Jurkat, Clone E6-1 (cell line): ENCODE results near the gene CAMTA1.
A peak's percentile ranks its signal among the peaks of the same experiment; 100 is the strongest.
"Not testable (repeated sequence)": the region's sequence is repeated elsewhere in the genome, so short reads cannot be mapped to it uniquely, and the experiment has no call there.

Source experiments
- DNase-seq: peaks from one replicate; pipeline ENCODE4 v3.0.0-alpha.2; 2011; ENCODE audit warnings: low read depth, low spot score
- H3K4me3 ChIP-seq: 2 replicates; pipeline ENCODE4 v1.5.1; 2011; ENCODE audit warnings: mild to moderate bottlenecking, low read length, control low read depth, moderate library complexity

The CAMTA1 gene

DNA sequence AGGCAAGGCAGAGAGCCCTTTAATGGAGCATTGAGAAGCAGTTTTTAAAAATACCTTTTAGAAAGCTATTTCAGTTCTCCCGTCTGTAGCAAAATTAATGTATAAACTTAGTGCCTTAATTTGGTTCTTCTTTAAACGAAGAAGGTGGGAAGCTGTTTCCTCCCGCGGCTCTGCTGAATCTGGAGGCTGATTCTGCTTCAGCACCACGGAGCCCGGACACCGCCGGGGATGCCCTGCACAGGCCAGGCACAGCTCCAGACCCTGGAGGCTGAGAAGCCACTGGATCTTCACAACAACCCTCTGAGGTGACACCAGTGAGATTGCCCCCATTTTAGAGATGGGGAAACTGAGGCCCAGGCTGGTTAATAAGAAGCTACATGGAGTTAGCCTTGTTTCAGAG lies 810.1 kb downstream of the CAMTA1 start:
- DNase-seq, result no peak
- H3K4me3 ChIP-seq, result no peak overlapping the region

DNA sequence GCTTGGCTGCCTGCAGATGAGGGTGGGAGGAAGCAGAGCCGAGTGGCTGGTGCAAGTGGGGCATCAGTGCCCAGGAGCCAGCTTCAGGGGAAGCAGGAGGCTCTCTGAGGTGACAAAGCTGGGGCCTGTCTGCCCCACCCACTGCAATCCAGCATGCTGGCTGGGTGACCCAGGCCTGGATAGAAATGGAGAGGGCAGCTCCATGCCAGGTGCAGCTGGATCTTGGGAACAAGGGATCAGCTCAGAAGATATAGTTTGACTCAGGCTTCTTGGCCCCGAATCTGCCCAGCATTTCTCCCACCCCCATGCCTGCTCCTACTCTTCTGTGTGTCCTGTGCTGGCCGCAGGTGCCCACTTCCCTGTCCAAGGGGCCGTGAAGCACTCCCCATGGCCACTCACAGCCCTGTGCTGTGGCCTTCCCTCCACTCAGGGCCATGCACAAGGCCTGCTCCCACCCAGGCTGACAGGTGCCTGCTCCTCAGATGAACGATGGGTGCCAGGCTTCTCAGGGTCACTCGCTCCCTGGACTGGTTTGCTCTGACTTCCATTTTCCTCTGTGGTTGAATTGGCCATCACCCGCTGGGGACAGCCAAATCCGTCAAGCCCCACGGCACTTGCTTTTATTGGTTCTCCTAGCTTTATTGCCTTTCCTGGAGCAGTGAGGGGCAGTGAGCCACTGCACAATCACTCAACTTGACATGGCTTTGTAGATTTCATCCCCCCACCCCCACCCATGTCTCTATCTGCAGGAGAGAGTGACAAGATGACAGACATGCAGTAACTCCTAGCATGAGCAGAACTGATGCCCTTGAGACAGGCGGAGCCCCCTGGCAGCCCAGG lies 811.1 kb downstream of the CAMTA1 start:
- no peak overlapping the region for H3K4me3 ChIP-seq
- DNase-seq, result no peak

- DNase-seq, H3K4me3 ChIP-seq: not testable (repeated sequence)
Observed at GRCh38 chr1:7598058-7598457, 812.8 kb downstream of the CAMTA1 start.

- not testable (repeated sequence) for H3K4me3 ChIP-seq, DNase-seq
Observed at GRCh38 chr1:7604906-7605305, 819.7 kb downstream of the CAMTA1 start.

GRCh38 chr1:7606096-7606495 lies 820.8 kb downstream of the CAMTA1 start:
- H3K4me3 ChIP-seq, result no peak overlapping the region
- DNase-seq, result no peak

DNA sequence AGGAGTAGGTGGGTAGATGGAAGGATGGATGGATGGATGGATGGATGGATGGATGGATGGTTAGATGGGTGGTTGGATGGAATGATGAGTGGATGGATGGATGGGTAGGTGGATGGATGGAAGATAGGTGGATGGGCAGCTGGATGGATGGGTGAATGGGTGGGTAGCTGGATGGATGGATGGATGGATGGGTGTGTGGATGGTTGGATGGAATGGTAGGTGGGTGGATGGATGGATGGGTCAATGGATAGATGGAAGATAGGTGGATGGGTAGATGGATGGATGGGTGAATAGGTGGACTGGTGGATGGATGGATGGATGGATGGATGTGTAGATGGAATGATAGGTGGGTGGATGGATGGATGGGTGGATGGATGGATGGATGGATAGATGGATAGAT lies 821.8 kb downstream of the CAMTA1 start:
- no peak for DNase-seq
- no peak overlapping the region for H3K4me3 ChIP-seq

GRCh38 chr1:7608628-7609305 lies 823.5 kb downstream of the CAMTA1 start:
- H3K4me3 ChIP-seq, result no peak overlapping the region
- no peak for DNase-seq

DNA sequence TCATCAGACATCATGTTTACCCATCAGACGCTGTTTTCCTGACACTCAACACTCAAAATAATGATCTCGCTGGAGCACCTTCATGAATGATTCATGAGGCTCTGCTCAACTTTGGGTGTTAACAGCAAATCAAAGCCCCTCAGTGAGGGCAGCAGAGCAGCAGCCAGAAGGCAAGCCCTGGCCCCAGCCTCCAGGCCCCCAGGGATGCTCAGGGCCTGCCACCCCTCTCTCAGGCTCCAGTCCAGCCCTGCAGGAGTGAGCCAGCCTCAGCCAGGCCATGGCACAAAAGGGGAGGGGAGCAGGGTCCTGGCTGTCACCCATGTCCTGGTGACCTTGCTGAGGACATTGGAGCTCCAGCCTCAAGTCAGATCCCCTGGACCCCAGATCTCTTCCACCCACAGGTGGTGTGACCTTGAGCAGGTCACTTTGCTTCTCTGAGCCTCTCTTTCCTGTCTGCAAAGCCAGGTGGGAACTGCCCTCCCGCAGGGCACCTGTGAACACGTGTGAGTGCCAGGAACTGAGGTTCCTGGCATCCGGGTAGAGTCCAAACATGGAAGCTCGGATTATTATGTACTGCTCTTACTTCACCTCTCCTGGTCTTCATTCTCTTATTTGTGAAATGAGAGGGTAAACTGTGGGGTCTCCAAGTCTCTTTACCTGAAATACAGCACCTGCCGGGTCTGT lies 824.2 kb downstream of the CAMTA1 start:
- no peak overlapping the region for H3K4me3 ChIP-seq
- no peak for DNase-seq

DNA sequence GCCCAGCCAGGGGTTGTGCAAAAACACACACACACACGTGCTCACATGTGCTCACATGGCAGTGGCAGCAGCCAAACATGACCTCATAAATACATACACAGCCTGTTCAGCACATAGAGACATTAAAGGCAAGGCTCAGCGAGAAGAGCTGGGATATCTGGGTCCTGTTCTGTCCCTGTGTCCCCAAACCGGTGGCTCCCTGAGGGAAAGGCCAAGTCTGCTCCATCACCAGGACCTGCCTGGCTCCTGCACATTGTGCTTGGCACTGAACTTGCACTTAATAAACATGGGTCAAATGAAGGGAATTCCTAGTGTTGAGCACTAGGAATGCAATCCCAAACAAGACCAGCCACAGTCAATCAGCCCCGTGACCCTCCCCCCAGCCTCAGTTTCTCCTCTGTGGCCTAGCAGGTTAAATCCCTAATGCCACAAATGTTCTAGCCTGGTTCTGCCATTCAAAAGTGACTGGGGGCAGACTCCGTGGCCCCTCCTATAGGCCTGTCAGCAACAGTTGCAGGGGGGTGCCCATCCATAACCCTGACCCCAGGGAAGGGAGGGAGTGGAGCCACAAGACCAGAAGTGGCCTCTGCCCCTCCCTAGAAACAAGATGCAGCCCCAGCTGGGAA lies 825.0 kb downstream of the CAMTA1 start:
- DNase-seq, result no peak

GRCh38 chr1:7610936-7611335 lies 825.7 kb downstream of the CAMTA1 start:
- no peak for DNase-seq
- no peak overlapping the region for H3K4me3 ChIP-seq

More for the DNA sequence above, 825.0 kb downstream of the CAMTA1 start:
- no peak overlapping the region for H3K4me3 ChIP-seq

GRCh38 chr1:7611421-7612010 lies 826.3 kb downstream of the CAMTA1 start:
- H3K4me3 ChIP-seq, result no peak overlapping the region
- DNase-seq, result no peak

- H3K4me3 ChIP-seq, result no peak overlapping the region
- no peak for DNase-seq
Observed at GRCh38 chr1:7613106-7613850, 828.0 kb downstream of the CAMTA1 start.

DNA sequence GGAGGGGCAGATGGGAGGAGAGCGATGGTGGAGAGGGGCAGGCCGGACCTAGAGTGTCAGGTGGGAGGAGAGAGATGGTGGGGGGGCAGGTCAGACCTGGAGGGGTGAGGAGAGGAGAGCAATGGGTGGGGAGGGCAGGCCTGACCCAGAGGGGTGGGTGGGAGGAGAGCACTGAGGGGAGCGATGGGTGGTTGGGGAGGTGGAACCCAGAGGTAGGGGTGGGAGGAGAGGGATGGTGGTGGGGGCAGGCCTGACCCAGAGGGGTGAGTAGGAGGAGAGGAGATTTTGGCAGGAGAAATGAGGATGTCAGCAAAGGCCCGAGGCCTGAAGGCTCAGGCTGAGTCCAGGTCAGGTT lies 828.6 kb downstream of the CAMTA1 start:
- H3K4me3 ChIP-seq, result no peak overlapping the region
- no peak for DNase-seq

GRCh38 chr1:7614576-7615074 lies 829.4 kb downstream of the CAMTA1 start:
- H3K4me3 ChIP-seq, result no peak overlapping the region
- DNase-seq, result no peak

DNA sequence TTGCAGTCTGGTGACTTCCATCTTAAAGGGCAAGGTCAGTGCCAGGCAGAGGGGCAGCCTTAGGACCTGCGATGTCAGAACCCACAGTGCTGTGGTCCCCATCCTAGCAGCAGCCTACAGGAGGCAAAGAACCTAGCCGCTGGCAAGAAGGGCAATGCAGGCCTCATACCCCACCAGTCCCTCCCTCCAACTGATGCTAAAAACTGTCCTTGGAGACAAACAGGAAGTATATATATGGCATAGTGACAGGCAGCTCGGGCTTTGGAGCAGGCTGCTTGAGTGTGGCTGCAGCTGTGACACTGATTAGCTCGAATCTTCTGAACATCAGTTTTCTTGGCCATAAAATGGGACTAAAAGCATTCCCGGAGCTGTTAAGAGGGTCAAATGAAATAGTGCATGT lies 829.9 kb downstream of the CAMTA1 start:
- no peak overlapping the region for H3K4me3 ChIP-seq
- DNase-seq, result no peak

- H3K4me3 ChIP-seq, result no peak overlapping the region
- DNase-seq, result peak; percentile 11
Observed at GRCh38 chr1:7616076-7616832, 831.0 kb downstream of the CAMTA1 start.

DNA sequence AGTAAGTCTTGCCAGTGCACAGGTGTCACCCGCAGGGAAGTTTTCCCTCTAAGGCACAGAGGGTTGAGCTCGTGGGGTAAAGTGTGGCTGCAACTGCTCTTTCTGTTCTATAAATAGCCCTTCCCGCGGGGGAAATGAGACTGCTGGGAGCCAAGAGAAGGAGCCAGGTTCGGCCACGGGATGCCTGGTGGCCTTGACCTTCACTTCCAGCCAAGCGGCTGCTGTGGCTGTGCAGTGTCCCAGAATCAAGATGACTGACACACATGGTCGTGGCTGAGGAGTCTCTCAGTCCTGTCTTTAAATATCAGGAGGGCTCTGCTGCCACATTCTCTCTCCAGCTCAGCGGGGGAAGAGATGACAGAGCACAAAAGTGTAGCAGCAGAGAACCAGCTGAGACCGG lies 831.7 kb downstream of the CAMTA1 start:
- H3K4me3 ChIP-seq, result no peak overlapping the region
- DNase-seq, result no peak

GRCh38 chr1:7617826-7618225 lies 832.6 kb downstream of the CAMTA1 start:
- no peak overlapping the region for H3K4me3 ChIP-seq
- DNase-seq, result no peak
